ENCODE data around the gene URI1. TPM values are rescaled to one million over a fixed set of nuclear protein-coding genes. Genes with fewer than 3 reads are reported as not detected.

URI1 gene
- total and polyA plus RNA-seq, 2 donors (not counting 1 experiment from before 2014, with no cell fraction given), result 21.3 to 54.2 TPM

GRCh38 chr19:29897466-29897865 lies 44.6 kb upstream of the URI1 start:
- Histone ChIP-seq H3K79me2 (ENCODE audit: control insufficient read depth, insufficient read depth, low read length) (no peaks in the 10 kb centered on the region), H3K9ac (ENCODE audit: low read length) (no peak overlapping the region), H3K27me3 (replicated peaks in 1 of 4; ENCODE audit: control extremely low read depth in 1 of 4, control insufficient read depth in 3 of 4, insufficient read depth in 4 of 4, low read length in 3 of 4) (no peaks in the 10 kb centered on the region), H4K20me1 (ENCODE audit: control insufficient read depth, insufficient read depth, low read length, poor library complexity, severe bottlenecking) (no peaks in the 10 kb centered on the region), H3K4me2 (replicated peaks; ENCODE audit: low read depth, low read length, poor library complexity, severe bottlenecking) (no peak overlapping the region), H3K36me3 (replicated peaks in 1 of 2; ENCODE audit: control extremely low read depth in 1 of 2, control insufficient read depth in 1 of 2, extremely low read depth in 1 of 2, insufficient read depth in 2 of 2, low read length in 1 of 2) (no peaks in the 10 kb centered on the region), H3K4me1 (ENCODE audit: control insufficient read depth in 2 of 2, insufficient read depth in 2 of 2, low read length in 2 of 2) (no peaks in the 10 kb centered on the region), H3K9me3 (ENCODE audit: control extremely low read depth in 1 of 3, control insufficient read depth in 2 of 3, insufficient read depth in 1 of 3, low read length in 2 of 3) (no peaks in the 10 kb centered on the region), H3K4me3 (ENCODE audit: control extremely low read depth in 1 of 5, extremely low read depth in 1 of 5, insufficient read depth in 1 of 5, low read depth in 2 of 5, low read length in 4 of 5) (no peak overlapping the region), H3K27ac (ENCODE audit: low read length in 2 of 2) (no peak overlapping the region), H2AFZ (ENCODE audit: insufficient read depth, low read depth, low read length, poor library complexity, severe bottlenecking) (no peak overlapping the region)
- H3K27ac Mint-ChIP-seq, result no peak overlapping the region
- DNase-seq (no peak), ATAC-seq (ENCODE audit: low read depth) (no peak)
- H3K9me3 Mint-ChIP-seq (ENCODE audit: insufficient read depth), result no peaks in the 10 kb centered on the region
- ChIA-PET CTCF (no interaction called here), POLR2A (no interaction called here)
- TF ChIP-seq CTCF (IDR thresholded peaks at IDR 0.05) (no peak), EZH2 (IDR thresholded peaks at IDR 0.05; ENCODE audit: borderline replicate concordance, insufficient read depth, low read depth, low read length, poor library complexity, severe bottlenecking) (no peak)
- no peaks in the 10 kb centered on the region for H3K4me1 Mint-ChIP-seq
- no CpG with 5 or more reads among the region's 3 CpGs for WGBS (ENCODE audit: insufficient coverage)
- H3K4me3 Mint-ChIP-seq, result no peak overlapping the region
- intact Hi-C loops (cut with micrococcal nuclease), result no loop called here
- H3K27me3 Mint-ChIP-seq, result peaks cover 6% of the 10 kb centered on the region

GRCh38 chr19:29904017-29904416 lies 38.0 kb upstream of the URI1 start:
- no peak for DNase-seq
- peaks cover 4% of the 10 kb centered on the region for H3K27me3 Mint-ChIP-seq
- Histone ChIP-seq H3K9me3 (ENCODE audit: control extremely low read depth in 1 of 3, control insufficient read depth in 2 of 3, insufficient read depth in 1 of 3, low read length in 2 of 3) (peaks cover 0 to 6% (median 0%) of the 10 kb centered on the region in 3 donors), H3K79me2 (ENCODE audit: control insufficient read depth, insufficient read depth, low read length) (no peaks in the 10 kb centered on the region), H3K9ac (ENCODE audit: low read length) (no peak overlapping the region), H3K27ac (ENCODE audit: low read length in 2 of 2) (no peak overlapping the region), H3K4me1 (ENCODE audit: control insufficient read depth in 2 of 2, insufficient read depth in 2 of 2, low read length in 2 of 2) (no peaks in the 10 kb centered on the region), H2AFZ (ENCODE audit: insufficient read depth, low read depth, low read length, poor library complexity, severe bottlenecking) (no peak overlapping the region), H3K36me3 (replicated peaks in 1 of 2; ENCODE audit: control extremely low read depth in 1 of 2, control insufficient read depth in 1 of 2, extremely low read depth in 1 of 2, insufficient read depth in 2 of 2, low read length in 1 of 2) (no peaks in the 10 kb centered on the region), H4K20me1 (ENCODE audit: control insufficient read depth, insufficient read depth, low read length, poor library complexity, severe bottlenecking) (no peaks in the 10 kb centered on the region), H3K4me2 (replicated peaks; ENCODE audit: low read depth, low read length, poor library complexity, severe bottlenecking) (no peak overlapping the region), H3K27me3 (replicated peaks in 1 of 4; ENCODE audit: control extremely low read depth in 1 of 4, control insufficient read depth in 3 of 4, insufficient read depth in 4 of 4, low read length in 3 of 4) (peaks cover 0 to 2% (median 0%) of the 10 kb centered on the region in 4 experiments), H3K4me3 (ENCODE audit: control extremely low read depth in 1 of 5, extremely low read depth in 1 of 5, insufficient read depth in 1 of 5, low read depth in 2 of 5, low read length in 4 of 5) (no peak overlapping the region)
- no peaks in the 10 kb centered on the region for H3K9me3 Mint-ChIP-seq (ENCODE audit: insufficient read depth)
- ATAC-seq (ENCODE audit: low read depth), result no peak
- WGBS (ENCODE audit: insufficient coverage), result 71% methylated on average over 1 of the region's 2 CpGs
- intact Hi-C loops (cut with micrococcal nuclease), result no loop called here
- TF ChIP-seq CTCF (IDR thresholded peaks at IDR 0.05) (no peak), EZH2 (IDR thresholded peaks at IDR 0.05; ENCODE audit: borderline replicate concordance, insufficient read depth, low read depth, low read length, poor library complexity, severe bottlenecking) (no peak)
- ChIA-PET POLR2A (no interaction called here), CTCF (no interaction called here)
- H3K27ac Mint-ChIP-seq, result no peak overlapping the region
- H3K4me1 Mint-ChIP-seq, result no peaks in the 10 kb centered on the region
- no peak overlapping the region for H3K4me3 Mint-ChIP-seq
